ENCODE data around the gene SLC13A4. TPM values are rescaled to one million over a fixed set of nuclear protein-coding genes. Genes with fewer than 3 reads are reported as not detected.

The SLC13A4 gene
- total RNA-seq, 1 donor from 2014 or later, result not detected

DNA sequence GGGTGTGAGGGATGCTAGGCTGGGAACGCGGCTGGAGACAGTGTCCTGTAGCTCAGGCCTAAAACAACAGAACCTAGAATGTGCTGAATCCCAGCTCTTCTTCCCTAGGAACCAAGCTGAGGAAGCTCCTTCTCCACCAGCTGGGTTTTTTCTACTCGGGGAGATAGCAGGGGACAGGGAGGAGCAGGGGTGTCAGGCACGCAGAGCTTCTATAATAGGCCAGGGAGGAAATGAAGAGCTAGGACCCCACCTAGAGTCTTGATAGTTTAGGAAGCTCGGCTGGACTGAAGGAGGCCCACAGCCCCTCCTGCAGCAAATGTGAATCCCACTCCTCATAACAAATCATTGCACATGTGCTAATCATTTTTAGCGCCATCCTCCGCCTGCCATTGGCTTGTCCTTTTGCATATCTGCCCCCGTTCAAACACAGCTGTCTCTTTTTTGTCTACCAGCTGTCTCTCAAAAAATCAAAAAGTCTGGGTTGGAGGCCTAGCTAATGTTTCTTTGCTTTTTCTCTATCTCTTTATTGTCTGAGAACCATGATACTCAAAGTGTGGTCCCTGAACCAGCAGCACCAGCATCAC, 44.7 kb upstream of the SLC13A4 start:
- intact Hi-C loops (cut with DNase I), result no loop called here
- Histone ChIP-seq H3K4me3 (no peak overlapping the region), H3K9me3 (no peaks in the 10 kb centered on the region), H3K27me3 (no peaks in the 10 kb centered on the region), H3K4me1 (no peaks in the 10 kb centered on the region), H3K27ac (no peak overlapping the region), H3K36me3 (no peaks in the 10 kb centered on the region)
- TF ChIP-seq POLR2AphosphoS5 (IDR thresholded peaks at IDR 0.05; ENCODE audit: insufficient read depth in 1 of 2, low read depth in 1 of 2) (no peak), POLR2A (IDR thresholded peaks at IDR 0.05) (no peak)
- TF ChIP-seq, protein P1, sequence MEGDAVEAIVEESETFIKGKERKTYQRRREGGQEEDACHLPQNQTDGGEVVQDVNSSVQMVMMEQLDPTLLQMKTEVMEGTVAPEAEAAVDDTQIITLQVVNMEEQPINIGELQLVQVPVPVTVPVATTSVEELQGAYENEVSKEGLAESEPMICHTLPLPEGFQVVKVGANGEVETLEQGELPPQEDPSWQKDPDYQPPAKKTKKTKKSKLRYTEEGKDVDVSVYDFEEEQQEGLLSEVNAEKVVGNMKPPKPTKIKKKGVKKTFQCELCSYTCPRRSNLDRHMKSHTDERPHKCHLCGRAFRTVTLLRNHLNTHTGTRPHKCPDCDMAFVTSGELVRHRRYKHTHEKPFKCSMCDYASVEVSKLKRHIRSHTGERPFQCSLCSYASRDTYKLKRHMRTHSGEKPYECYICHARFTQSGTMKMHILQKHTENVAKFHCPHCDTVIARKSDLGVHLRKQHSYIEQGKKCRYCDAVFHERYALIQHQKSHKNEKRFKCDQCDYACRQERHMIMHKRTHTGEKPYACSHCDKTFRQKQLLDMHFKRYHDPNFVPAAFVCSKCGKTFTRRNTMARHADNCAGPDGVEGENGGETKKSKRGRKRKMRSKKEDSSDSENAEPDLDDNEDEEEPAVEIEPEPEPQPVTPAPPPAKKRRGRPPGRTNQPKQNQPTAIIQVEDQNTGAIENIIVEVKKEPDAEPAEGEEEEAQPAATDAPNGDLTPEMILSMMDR (IDR thresholded peaks at IDR 0.05), result no peak
- DNase-seq (ENCODE audit: extremely low spot score in 2 of 2), result peak; percentile 54 to 58

DNA sequence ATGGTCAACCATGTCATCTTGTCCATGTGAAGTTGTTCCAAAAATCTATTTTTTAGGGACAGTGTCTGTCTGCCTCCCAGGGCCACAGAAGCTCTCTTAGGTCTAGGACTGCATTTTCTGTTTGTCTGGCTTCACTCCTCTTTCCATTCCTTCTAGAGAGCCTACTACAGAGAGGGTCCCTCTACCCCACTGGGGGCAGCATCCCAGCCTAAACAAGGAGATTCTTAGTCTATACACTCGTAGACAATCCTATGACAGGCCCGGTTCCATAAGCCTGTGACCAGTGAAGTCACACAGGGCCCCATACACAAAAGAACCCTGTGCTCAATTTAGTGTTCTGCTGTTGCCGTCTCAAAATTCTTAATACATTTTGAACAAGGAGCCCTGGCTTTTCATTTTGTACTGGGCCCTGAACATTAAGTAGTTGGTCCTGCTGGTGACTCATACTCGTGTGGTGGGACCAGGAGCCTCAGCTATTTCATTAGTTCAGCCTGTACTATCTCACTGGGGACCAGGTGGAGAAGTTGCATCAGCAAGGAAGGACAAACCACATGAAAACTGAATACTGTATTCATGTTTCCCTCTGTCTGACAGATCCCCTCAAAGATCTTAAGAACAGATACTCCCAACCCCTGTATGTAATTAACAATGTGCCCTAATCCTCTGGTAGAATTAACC, 44.1 kb upstream of the SLC13A4 start:
- H3K4me1 ChIP-seq, result no peaks in the 10 kb centered on the region
- H3K9me3 ChIP-seq, result no peaks in the 10 kb centered on the region
- no peaks in the 10 kb centered on the region for H3K27me3 ChIP-seq
- H3K36me3 ChIP-seq, result no peaks in the 10 kb centered on the region
- DNase-seq (ENCODE audit: extremely low spot score in 2 of 2), result peak in 1 of 2 donors; percentile 67
- intact Hi-C loops (cut with DNase I), result no loop called here
- H3K27ac ChIP-seq, result peak overlapping the region; percentile 16
- TF ChIP-seq POLR2A (IDR thresholded peaks at IDR 0.05), result no peak
- TF ChIP-seq, protein P1 (IDR thresholded peaks at IDR 0.05), result no peak
- TF ChIP-seq POLR2AphosphoS5 (IDR thresholded peaks at IDR 0.05; ENCODE audit: insufficient read depth in 1 of 2, low read depth in 1 of 2), result no peak
- no peak overlapping the region for H3K4me3 ChIP-seq

DNA sequence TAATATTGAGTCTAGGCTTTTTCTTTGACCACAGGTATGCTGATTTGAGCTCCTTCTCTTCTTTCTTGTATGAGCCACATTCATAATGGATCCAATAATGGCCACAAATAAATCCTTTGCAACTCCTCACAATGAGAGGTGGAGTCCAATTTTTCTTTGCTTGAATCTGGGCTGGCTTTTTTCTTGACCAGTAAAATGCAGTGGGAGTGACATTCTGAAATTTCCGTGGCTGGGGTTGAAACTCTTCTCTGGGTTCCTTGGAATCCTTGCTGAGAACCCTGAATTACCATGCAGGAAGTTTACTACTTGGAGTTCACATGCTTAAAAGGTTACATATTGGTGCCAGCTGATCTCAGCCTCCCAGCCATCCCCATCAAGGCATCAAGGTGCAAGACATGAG, 43.1 kb upstream of the SLC13A4 start:
- no peaks in the 10 kb centered on the region for H3K36me3 ChIP-seq
- intact Hi-C loops (cut with DNase I), result no loop called here
- H3K27ac ChIP-seq, result no peak overlapping the region

DNA sequence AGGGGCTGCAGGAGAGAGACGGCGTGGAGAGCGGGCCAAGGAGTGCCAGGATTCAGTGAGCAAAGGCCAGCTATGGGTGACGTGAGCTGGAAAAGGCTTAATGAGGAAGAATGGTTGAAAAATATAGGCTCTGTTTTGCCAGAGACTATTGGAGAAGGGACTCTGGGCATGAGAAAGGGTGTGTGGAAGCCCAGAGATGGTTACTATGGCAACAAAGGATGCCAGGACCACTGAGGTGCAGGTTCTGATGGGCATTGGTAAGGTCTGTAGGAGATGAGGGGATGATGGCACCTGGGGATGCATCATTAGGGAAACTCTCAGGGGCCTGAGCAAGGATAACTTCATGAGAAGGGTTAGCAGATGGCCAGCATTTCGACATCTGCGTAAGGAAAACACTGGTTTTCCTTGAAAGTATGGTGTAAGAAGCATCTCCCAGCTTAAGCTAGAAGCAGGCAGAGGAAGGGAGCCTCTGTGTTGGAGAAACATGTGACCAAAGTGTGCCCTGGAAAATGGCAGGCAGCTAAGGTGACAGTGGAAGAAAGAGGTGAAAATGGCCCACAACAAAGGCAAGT, 42.2 kb upstream of the SLC13A4 start:
- Histone ChIP-seq H3K27ac (no peak overlapping the region), H3K4me3 (no peak overlapping the region), H3K4me1 (no peaks in the 10 kb centered on the region), H3K36me3 (no peaks in the 10 kb centered on the region), H3K9me3 (no peaks in the 10 kb centered on the region), H3K27me3 (no peaks in the 10 kb centered on the region)
- intact Hi-C loops (cut with DNase I), result no loop called here
- peak in 1 of 2 donors; percentile 71 for DNase-seq (ENCODE audit: extremely low spot score in 2 of 2)
- TF ChIP-seq, protein P1 (IDR thresholded peaks at IDR 0.05), result no peak
- TF ChIP-seq POLR2A (IDR thresholded peaks at IDR 0.05) (no peak), POLR2AphosphoS5 (IDR thresholded peaks at IDR 0.05; ENCODE audit: insufficient read depth in 1 of 2, low read depth in 1 of 2) (no peak)

More for the DNA sequence above, 43.1 kb upstream of the SLC13A4 start:
- DNase-seq (ENCODE audit: extremely low spot score in 2 of 2), result peak in 1 of 2 donors; percentile 49
- H3K4me3 ChIP-seq, result no peak overlapping the region
- no peaks in the 10 kb centered on the region for H3K4me1 ChIP-seq
- H3K27me3 ChIP-seq, result no peaks in the 10 kb centered on the region
- TF ChIP-seq POLR2AphosphoS5 (IDR thresholded peaks at IDR 0.05; ENCODE audit: insufficient read depth in 1 of 2, low read depth in 1 of 2) (no peak), POLR2A (IDR thresholded peaks at IDR 0.05) (no peak)
- TF ChIP-seq, protein P1 (IDR thresholded peaks at IDR 0.05), result no peak
- H3K9me3 ChIP-seq, result no peaks in the 10 kb centered on the region
